GM23338 (cell line): ENCODE data around the gene SHROOM2. TPM values are rescaled to one million over a fixed set of nuclear protein-coding genes. Genes with fewer than 3 reads are reported as not detected.

Experiments used
- ATAC-seq: fragments of 200-7000 bp; cut with Tn5 transposase; 3 replicates; pipeline ENCODE4 v1.9.1; 2020
- DNase-seq: peaks from one replicate; pipeline ENCODE4 v3.0.0-alpha.2; 2015; ENCODE audit warnings: low spot score
- H2AFZ ChIP-seq: fragments of 200-600 bp; sonication (generic); 2 replicates; pipeline ENCODE4 v1.8.0; 2016; ENCODE audit warnings: antibody characterized with exemption, mild to moderate bottlenecking, moderate library complexity
- H3F3A ChIP-seq: fragments of 200-600 bp; sonication (generic); replicated peaks from 2 replicates; pipeline ENCODE4 v1.8.0; 2017; ENCODE audit warnings: antibody characterized with exemption, mixed run types, low read depth
- H3K27ac ChIP-seq: fragments of 200-600 bp; sonication (generic); 2 replicates; pipeline ENCODE4 v1.6.1; 2016; ENCODE audit warnings: low read depth
- H3K27me3 ChIP-seq: fragments of 200-600 bp; sonication (generic); 2 replicates; pipeline ENCODE4 v1.8.0; 2016; ENCODE audit warnings: mild to moderate bottlenecking, mixed run types, moderate library complexity; ENCODE audit not compliant: insufficient read depth
- H3K36me3 ChIP-seq: fragments of 200-600 bp; sonication (generic); 2 replicates; pipeline ENCODE4 v1.8.0; 2016; ENCODE audit warnings: mild to moderate bottlenecking; ENCODE audit not compliant: insufficient read depth
- H3K4me1 ChIP-seq: fragments of 200-600 bp; sonication (generic); 2 replicates; pipeline ENCODE4 v1.8.0; 2016; ENCODE audit warnings: mild to moderate bottlenecking, moderate library complexity; ENCODE audit not compliant: insufficient read depth
- H3K4me2 ChIP-seq: fragments of 200-600 bp; sonication (generic); 2 replicates; pipeline ENCODE4 v1.7.1; 2017; ENCODE audit warnings: mixed run types
- H3K4me3 ChIP-seq: fragments of 200-600 bp; sonication (generic); 2 replicates; pipeline ENCODE4 v1.6.1; 2016; ENCODE audit warnings: mixed run types
- H3K79me2 ChIP-seq: fragments of 200-600 bp; sonication (generic); replicated peaks from 2 replicates; pipeline ENCODE4 v1.8.0; 2017; ENCODE audit warnings: mild to moderate bottlenecking; ENCODE audit not compliant: insufficient read depth
- H3K9me2 ChIP-seq: fragments of 200-600 bp; sonication (generic); 2 replicates; pipeline ENCODE4 v1.8.0; 2017; ENCODE audit not compliant: insufficient read depth
- H4K20me1 ChIP-seq: fragments of 200-600 bp; sonication (generic); replicated peaks from 2 replicates; pipeline ENCODE4 v1.8.0; 2017; ENCODE audit warnings: mild to moderate bottlenecking; ENCODE audit not compliant: insufficient read depth
- H3K27ac Mint-ChIP-seq: 2 replicates; pipeline ENCODE4 v1.8.0; 2020; ENCODE audit warnings: inconsistent platforms, mild to moderate bottlenecking, moderate library complexity, mixed read lengths
- H3K27me3 Mint-ChIP-seq: 3 replicates; pipeline ENCODE4 v1.8.0; 2022; ENCODE audit warnings: low read depth, mild to moderate bottlenecking, moderate library complexity, mixed read lengths, inconsistent platforms; ENCODE audit not compliant: insufficient read depth, poor library complexity
- H3K36me3 Mint-ChIP-seq: 3 replicates; pipeline ENCODE4 v1.8.0; 2021; ENCODE audit warnings: low read depth, mild to moderate bottlenecking, inconsistent platforms, moderate library complexity, mixed read lengths
- H3K4me1 Mint-ChIP-seq: 3 replicates; pipeline ENCODE4 v1.8.0; 2020; ENCODE audit warnings: mild to moderate bottlenecking, inconsistent platforms, mixed read lengths
- H3K4me3 Mint-ChIP-seq: 3 replicates; pipeline ENCODE4 v1.8.0; 2021; ENCODE audit warnings: moderate library complexity, mild to moderate bottlenecking, inconsistent platforms, mixed read lengths
- H3K9me3 Mint-ChIP-seq: 3 replicates; pipeline ENCODE4 v1.8.0; 2020; ENCODE audit warnings: moderate library complexity, mild to moderate bottlenecking, inconsistent platforms, mixed read lengths
- CREB1 ChIP-seq: fragments of 250-450 bp; sonication (Bioruptor Pico); IDR thresholded peaks from 2 replicates; pipeline ENCODE4 v1.5.0; 2020; ENCODE audit warnings: low read depth, mild to moderate bottlenecking, moderate library complexity
- EZH2 ChIP-seq: fragments of 200-600 bp; sonication (generic); IDR thresholded peaks from one replicate; pipeline ENCODE4 v1.8.0; 2017; ENCODE audit warnings: antibody characterized with exemption, mild to moderate bottlenecking, low read depth; ENCODE audit not compliant: unreplicated experiment
- JUNB ChIP-seq: IDR thresholded peaks from one replicate; pipeline ENCODE4 v1.6.1; 2016; ENCODE audit warnings: antibody characterized with exemption; ENCODE audit not compliant: unreplicated experiment
- NANOG ChIP-seq: IDR thresholded peaks from 2 replicates; pipeline ENCODE4 v1.6.1; 2016; ENCODE audit warnings: antibody characterized with exemption, borderline replicate concordance
- ZNF114 ChIP-seq: fragments of 250-450 bp; sonication (Bioruptor Pico); IDR thresholded peaks from 2 replicates; pipeline ENCODE4 v1.5.0; 2020; ENCODE audit warnings: mild to moderate bottlenecking, moderate library complexity
- polyA plus RNA-seq: library from polyadenylated mRNA; unstranded; fragments of >200 nt; fragmentation: Nextera tagmentation; extraction: Ambion mirVana; gene quantifications from 2 replicates; pipeline ENCODE4 v1.2.1, GENCODE V29; 2016
- total RNA-seq: library from RNA; depleted of rRNA; stranded (reverse); fragments of >200 nt; shearing (Covaris generic); gene quantifications from 2 replicates; pipeline ENCODE4 v1.2.3, GENCODE V29; 2014
- TF ChIP-seq, protein P1 (sequence below): fragments of 250-450 bp; sonication (Bioruptor Pico); IDR thresholded peaks from 2 replicates; pipeline ENCODE4 v1.5.0; 2020; ENCODE audit warnings: mild to moderate bottlenecking, moderate library complexity
- TF ChIP-seq, protein P2 (sequence below): IDR thresholded peaks from one replicate; pipeline ENCODE4 v1.6.1; 2018; ENCODE audit warnings: antibody characterized with exemption; ENCODE audit not compliant: unreplicated experiment
- TF ChIP-seq, protein P3 (sequence below): IDR thresholded peaks from 2 replicates; pipeline ENCODE4 v1.6.1; 2016; ENCODE audit warnings: antibody characterized with exemption

SHROOM2 gene
- total and polyA plus RNA-seq, 2 experiments from 2014 or later: 3.5 to 15.8 TPM

DNA sequence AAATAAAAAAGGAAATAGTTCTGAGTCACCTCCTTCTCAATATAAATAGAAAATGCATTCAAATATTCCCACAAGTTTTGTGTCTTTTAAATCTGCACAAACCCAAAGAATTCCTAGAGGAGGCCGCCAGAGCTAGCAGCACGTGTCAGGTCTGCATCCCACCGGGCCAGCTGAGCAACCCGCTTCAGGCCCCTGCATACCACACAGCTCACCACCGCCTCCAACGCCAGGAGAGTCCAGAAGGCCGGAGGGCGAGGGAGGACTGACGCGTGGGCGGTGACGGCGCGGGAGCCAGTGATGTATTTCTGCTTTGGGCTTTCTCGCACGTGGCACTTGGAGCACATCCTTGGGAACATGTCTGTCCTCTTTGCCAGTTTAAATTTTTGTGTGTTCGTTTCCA is 119.1 kb downstream of the SHROOM2 start (continued):
- TF ChIP-seq, protein P1, sequence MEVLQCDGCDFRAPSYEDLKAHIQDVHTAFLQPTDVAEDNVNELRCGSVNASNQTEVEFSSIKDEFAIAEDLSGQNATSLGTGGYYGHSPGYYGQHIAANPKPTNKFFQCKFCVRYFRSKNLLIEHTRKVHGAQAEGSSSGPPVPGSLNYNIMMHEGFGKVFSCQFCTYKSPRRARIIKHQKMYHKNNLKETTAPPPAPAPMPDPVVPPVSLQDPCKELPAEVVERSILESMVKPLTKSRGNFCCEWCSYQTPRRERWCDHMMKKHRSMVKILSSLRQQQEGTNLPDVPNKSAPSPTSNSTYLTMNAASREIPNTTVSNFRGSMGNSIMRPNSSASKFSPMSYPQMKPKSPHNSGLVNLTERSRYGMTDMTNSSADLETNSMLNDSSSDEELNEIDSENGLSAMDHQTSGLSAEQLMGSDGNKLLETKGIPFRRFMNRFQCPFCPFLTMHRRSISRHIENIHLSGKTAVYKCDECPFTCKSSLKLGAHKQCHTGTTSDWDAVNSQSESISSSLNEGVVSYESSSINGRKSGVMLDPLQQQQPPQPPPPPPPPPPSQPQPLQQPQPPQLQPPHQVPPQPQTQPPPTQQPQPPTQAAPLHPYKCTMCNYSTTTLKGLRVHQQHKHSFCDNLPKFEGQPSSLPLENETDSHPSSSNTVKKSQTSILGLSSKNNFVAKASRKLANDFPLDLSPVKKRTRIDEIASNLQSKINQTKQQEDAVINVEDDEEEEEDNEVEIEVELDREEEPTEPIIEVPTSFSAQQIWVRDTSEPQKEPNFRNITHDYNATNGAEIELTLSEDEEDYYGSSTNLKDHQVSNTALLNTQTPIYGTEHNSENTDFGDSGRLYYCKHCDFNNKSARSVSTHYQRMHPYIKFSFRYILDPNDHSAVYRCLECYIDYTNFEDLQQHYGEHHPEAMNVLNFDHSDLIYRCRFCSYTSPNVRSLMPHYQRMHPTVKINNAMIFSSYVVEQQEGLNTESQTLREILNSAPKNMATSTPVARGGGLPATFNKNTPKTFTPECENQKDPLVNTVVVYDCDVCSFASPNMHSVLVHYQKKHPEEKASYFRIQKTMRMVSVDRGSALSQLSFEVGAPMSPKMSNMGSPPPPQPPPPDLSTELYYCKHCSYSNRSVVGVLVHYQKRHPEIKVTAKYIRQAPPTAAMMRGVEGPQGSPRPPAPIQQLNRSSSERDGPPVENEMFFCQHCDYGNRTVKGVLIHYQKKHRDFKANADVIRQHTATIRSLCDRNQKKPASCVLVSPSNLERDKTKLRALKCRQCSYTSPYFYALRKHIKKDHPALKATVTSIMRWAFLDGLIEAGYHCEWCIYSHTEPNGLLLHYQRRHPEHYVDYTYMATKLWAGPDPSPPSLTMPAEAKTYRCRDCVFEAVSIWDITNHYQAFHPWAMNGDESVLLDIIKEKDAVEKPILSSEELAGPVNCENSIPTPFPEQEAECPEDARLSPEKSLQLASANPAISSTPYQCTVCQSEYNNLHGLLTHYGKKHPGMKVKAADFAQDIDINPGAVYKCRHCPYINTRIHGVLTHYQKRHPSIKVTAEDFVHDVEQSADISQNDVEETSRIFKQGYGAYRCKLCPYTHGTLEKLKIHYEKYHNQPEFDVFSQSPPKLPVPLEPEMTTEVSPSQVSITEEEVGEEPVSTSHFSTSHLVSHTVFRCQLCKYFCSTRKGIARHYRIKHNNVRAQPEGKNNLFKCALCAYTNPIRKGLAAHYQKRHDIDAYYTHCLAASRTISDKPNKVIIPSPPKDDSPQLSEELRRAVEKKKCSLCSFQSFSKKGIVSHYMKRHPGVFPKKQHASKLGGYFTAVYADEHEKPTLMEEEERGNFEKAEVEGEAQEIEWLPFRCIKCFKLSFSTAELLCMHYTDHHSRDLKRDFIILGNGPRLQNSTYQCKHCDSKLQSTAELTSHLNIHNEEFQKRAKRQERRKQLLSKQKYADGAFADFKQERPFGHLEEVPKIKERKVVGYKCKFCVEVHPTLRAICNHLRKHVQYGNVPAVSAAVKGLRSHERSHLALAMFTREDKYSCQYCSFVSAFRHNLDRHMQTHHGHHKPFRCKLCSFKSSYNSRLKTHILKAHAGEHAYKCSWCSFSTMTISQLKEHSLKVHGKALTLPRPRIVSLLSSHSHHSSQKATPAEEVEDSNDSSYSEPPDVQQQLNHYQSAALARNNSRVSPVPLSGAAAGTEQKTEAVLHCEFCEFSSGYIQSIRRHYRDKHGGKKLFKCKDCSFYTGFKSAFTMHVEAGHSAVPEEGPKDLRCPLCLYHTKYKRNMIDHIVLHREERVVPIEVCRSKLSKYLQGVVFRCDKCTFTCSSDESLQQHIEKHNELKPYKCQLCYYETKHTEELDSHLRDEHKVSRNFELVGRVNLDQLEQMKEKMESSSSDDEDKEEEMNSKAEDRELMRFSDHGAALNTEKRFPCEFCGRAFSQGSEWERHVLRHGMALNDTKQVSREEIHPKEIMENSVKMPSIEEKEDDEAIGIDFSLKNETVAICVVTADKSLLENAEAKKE (CRISPR knock-in tag): no peak

DNA sequence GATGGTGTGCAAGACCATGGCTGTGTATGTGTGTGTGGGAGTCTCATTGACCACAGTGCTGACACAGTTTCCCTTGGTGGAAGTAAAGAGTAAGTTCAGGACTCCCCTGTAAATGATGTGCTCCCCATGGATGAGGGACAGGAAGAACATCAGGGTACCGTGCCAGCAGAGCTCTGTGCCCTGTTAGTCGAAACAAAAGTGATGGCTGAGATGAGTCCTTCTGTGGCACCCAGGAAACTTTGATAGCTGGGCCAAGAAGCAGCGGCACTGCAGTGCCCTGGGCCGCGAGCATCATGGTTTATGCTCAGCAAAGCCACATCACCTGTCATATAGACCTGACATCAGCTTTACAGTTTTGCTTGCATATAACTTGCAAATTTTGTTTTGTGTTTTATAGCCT is 119.5 kb downstream of the SHROOM2 start:
- H3K27ac Mint-ChIP-seq: no peak overlapping the region
- no peaks in the 10 kb centered on the region for H3K36me3 ChIP-seq

More for the DNA sequence above, 119.5 kb downstream of the SHROOM2 start:
- no peak for ATAC-seq
- peaks cover 11% of the 10 kb centered on the region for H3K4me1 Mint-ChIP-seq
- DNase-seq: no peak
- no peaks in the 10 kb centered on the region for H3F3A ChIP-seq
- no peaks in the 10 kb centered on the region for H3K9me3 Mint-ChIP-seq
- H3K4me1 ChIP-seq: no peaks in the 10 kb centered on the region
- no peaks in the 10 kb centered on the region for H3K27me3 ChIP-seq
- peaks cover 7% of the 10 kb centered on the region; the same call in 1 of the 3 replicates for H3K36me3 Mint-ChIP-seq
- no peaks in the 10 kb centered on the region for H4K20me1 ChIP-seq
- no peaks in the 10 kb centered on the region for H3K79me2 ChIP-seq
- no peak overlapping the region for H3K4me2 ChIP-seq
- TF ChIP-seq JUNB (no peak), NANOG (no peak), CREB1 (CRISPR knock-in tag) (no peak), EZH2 (no peak), ZNF114 (no peak)
- TF ChIP-seq, protein P2, sequence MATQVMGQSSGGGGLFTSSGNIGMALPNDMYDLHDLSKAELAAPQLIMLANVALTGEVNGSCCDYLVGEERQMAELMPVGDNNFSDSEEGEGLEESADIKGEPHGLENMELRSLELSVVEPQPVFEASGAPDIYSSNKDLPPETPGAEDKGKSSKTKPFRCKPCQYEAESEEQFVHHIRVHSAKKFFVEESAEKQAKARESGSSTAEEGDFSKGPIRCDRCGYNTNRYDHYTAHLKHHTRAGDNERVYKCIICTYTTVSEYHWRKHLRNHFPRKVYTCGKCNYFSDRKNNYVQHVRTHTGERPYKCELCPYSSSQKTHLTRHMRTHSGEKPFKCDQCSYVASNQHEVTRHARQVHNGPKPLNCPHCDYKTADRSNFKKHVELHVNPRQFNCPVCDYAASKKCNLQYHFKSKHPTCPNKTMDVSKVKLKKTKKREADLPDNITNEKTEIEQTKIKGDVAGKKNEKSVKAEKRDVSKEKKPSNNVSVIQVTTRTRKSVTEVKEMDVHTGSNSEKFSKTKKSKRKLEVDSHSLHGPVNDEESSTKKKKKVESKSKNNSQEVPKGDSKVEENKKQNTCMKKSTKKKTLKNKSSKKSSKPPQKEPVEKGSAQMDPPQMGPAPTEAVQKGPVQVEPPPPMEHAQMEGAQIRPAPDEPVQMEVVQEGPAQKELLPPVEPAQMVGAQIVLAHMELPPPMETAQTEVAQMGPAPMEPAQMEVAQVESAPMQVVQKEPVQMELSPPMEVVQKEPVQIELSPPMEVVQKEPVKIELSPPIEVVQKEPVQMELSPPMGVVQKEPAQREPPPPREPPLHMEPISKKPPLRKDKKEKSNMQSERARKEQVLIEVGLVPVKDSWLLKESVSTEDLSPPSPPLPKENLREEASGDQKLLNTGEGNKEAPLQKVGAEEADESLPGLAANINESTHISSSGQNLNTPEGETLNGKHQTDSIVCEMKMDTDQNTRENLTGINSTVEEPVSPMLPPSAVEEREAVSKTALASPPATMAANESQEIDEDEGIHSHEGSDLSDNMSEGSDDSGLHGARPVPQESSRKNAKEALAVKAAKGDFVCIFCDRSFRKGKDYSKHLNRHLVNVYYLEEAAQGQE: no peak
- TF ChIP-seq, protein P3, sequence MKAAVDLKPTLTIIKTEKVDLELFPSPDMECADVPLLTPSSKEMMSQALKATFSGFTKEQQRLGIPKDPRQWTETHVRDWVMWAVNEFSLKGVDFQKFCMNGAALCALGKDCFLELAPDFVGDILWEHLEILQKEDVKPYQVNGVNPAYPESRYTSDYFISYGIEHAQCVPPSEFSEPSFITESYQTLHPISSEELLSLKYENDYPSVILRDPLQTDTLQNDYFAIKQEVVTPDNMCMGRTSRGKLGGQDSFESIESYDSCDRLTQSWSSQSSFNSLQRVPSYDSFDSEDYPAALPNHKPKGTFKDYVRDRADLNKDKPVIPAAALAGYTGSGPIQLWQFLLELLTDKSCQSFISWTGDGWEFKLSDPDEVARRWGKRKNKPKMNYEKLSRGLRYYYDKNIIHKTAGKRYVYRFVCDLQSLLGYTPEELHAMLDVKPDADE: no peak
- no peak overlapping the region for H3K27ac ChIP-seq
- no peak overlapping the region for H3K4me3 ChIP-seq
- no peaks in the 10 kb centered on the region for H3K9me2 ChIP-seq
- no peak overlapping the region for H3K4me3 Mint-ChIP-seq
- no peak overlapping the region for H2AFZ ChIP-seq
- H3K27me3 Mint-ChIP-seq: peaks cover 2% of the 10 kb centered on the region
